ENCODE data around the gene KCNC4. TPM values are rescaled to one million over a fixed set of nuclear protein-coding genes. Genes with fewer than 3 reads are reported as not detected.

KCNC4 gene
- total RNA-seq, 2 donors from 2014 or later: 8.6 to 12.7 TPM

DNA sequence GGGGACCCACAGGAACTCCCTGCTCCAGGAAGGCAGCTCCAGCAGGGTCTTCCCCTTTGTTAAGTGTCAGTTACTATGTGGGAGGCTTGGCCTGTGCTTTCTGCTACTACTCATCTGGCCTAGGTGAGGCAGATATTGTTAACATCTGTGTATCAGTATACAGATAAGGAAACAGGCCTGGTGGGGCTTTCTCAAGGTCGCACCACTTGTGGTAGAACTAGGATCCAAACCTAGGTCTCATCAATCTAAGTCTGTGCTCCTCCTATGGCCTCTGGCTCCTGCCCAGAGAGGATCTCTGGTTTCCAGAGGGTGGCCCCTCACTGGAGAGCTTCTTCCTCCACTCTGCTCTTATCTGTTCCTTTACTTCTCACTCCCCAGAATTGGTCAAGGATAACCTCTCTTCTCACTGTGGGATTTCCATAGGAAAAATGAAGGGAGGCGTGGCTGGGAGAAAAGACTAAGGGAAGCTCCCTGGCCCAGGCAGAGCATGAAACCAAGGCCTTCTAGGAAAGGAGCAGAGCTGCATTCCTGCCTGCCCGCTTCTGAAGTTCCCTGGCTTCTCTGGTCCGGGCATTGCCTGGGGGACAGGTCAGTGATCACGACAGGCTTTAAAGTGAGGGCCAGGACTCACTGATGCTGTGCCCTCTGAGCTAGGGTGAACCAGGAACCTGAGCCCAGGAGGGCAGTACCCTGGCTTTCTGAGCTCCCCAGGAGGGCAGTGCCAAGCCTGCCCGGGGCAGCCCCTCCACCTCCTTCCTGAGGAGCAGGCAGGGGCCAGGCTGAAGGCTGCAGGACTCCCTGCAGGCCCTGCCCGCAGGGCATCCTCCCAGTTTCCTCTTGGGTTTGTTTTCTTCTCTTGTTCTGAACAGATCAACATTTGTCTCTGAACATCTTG, 5.8 kb downstream of the KCNC4 start:
- WGBS, 2 donors: 56 to 64% methylated on average over 7 of the region's 7 CpGs

DNA sequence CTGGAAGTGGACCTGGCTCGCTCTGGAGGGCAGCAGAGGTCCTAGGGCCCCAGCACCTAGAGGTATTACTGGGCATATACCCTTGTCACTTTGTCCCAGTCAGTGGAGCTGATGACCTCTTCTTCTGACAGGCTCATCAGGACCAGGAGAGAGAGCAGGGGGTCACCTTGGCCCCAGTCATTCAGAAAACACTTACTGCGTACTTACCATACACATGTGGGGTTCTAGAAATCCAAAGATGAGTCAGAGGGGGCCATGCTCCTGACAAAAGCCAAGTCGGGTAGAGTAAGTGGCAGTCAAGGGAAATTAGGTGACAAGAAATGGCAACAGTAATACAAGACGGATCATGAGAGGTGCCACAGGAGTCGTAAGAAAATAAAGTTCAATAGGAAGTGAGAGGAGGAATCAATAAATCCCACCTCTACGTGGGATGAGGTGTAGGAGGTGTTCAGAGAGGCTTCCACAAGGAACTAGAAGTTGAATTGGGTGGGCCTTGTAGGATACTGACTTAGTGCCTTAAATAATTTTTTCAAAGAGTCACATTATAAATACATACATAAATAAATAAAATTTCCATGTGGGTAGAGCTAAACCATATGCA, 6.8 kb downstream of the KCNC4 start:
- Histone ChIP-seq H3K36me3 (replicated peaks in 1 of 2; ENCODE audit: insufficient read depth in 1 of 2, low read depth in 2 of 2) (no peaks in the 10 kb centered on the region), H3K27ac (no peak overlapping the region), H3K9me3 (no peaks in the 10 kb centered on the region), H3K27me3 (no peaks in the 10 kb centered on the region), H3K4me3 (no peak overlapping the region), H3K4me1 (peaks cover 64% of the 10 kb centered on the region)
- ATAC-seq (no peak), DNase-seq (no peak)
- intact Hi-C loops (cut with DNase I): no loop called here
- TF ChIP-seq, protein P1, sequence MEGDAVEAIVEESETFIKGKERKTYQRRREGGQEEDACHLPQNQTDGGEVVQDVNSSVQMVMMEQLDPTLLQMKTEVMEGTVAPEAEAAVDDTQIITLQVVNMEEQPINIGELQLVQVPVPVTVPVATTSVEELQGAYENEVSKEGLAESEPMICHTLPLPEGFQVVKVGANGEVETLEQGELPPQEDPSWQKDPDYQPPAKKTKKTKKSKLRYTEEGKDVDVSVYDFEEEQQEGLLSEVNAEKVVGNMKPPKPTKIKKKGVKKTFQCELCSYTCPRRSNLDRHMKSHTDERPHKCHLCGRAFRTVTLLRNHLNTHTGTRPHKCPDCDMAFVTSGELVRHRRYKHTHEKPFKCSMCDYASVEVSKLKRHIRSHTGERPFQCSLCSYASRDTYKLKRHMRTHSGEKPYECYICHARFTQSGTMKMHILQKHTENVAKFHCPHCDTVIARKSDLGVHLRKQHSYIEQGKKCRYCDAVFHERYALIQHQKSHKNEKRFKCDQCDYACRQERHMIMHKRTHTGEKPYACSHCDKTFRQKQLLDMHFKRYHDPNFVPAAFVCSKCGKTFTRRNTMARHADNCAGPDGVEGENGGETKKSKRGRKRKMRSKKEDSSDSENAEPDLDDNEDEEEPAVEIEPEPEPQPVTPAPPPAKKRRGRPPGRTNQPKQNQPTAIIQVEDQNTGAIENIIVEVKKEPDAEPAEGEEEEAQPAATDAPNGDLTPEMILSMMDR (IDR thresholded peaks at IDR 0.05): no peak
- TF ChIP-seq POLR2A (IDR thresholded peaks at IDR 0.05): no peak
- 87% methylated on average over 5 to 6 of the region's 6 CpGs for WGBS, 2 donors

More for the DNA sequence above, 5.8 kb downstream of the KCNC4 start:
- intact Hi-C loops (cut with DNase I): no loop called here
- H3K4me1 ChIP-seq: peaks cover 70% of the 10 kb centered on the region
- no peak for TF ChIP-seq POLR2A (IDR thresholded peaks at IDR 0.05)
- TF ChIP-seq, protein P1 (IDR thresholded peaks at IDR 0.05): no peak
- H3K9me3 ChIP-seq: no peaks in the 10 kb centered on the region
- no peak for ATAC-seq
- H3K27ac ChIP-seq: peak overlapping the region in 2 of 4 donors; percentile 67 to 68
- H3K36me3 ChIP-seq (replicated peaks in 1 of 2; ENCODE audit: insufficient read depth in 1 of 2, low read depth in 2 of 2): no peaks in the 10 kb centered on the region
- DNase-seq: no peak
- no peak overlapping the region for H3K4me3 ChIP-seq
- H3K27me3 ChIP-seq: no peaks in the 10 kb centered on the region

DNA sequence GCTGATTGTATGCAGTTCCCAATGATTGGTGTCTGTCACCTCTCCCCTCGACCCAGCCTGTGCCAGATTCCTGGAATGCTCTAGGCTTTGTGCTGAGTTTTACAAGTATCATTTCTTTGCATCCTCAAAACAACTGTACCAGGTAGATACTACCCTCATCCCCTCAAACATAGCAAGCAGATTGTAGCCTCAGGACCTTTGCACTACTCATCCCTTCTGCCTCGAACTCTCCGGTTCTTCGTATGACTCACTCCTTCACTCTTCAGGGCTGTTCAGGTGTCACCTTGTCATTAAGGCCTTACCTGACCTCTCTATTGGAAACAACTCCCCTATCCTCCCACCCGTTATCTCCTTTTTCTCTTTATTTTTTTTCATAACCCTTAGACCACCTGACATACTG, 8.0 kb downstream of the KCNC4 start:
- DNase-seq (no peak), ATAC-seq (no peak)
- Histone ChIP-seq H3K27me3 (no peaks in the 10 kb centered on the region), H3K4me3 (no peak overlapping the region), H3K27ac (no peak overlapping the region), H3K9me3 (no peaks in the 10 kb centered on the region), H3K4me1 (peaks cover 52% of the 10 kb centered on the region), H3K36me3 (replicated peaks in 1 of 2; ENCODE audit: insufficient read depth in 1 of 2, low read depth in 2 of 2) (no peaks in the 10 kb centered on the region)
- 85 to 87% methylated on average over 5 of the region's 5 CpGs for WGBS, 2 donors
- TF ChIP-seq, protein P1 (IDR thresholded peaks at IDR 0.05): no peak
- TF ChIP-seq POLR2A (IDR thresholded peaks at IDR 0.05): no peak
- intact Hi-C loops (cut with DNase I): no loop called here

DNA sequence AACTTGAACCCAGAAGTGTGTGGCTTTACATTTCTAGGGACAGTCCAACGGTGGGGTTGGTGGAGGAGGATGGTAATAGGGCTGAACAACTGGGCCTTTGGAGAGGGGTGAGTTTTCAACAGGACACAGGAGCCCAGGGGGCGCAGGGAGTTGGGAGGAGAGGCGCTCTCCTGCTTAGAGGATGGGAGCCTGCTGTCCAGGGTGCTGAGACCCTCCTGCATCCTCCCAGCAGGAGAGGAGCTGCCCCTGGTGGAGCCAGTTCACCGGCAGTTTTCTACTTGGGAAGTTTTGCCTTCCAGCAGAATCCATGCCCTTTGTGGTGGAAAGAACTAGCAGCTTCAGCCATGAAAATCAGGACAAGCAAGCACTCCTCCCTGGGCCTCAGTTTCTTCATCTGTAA, 8.6 kb downstream of the KCNC4 start:
- no peak for TF ChIP-seq POLR2A (IDR thresholded peaks at IDR 0.05)
- TF ChIP-seq, protein P1 (IDR thresholded peaks at IDR 0.05): no peak
- H3K36me3 ChIP-seq (replicated peaks in 1 of 2; ENCODE audit: insufficient read depth in 1 of 2, low read depth in 2 of 2): no peaks in the 10 kb centered on the region
- DNase-seq (no peak), ATAC-seq (no peak)
- H3K27me3 ChIP-seq: no peaks in the 10 kb centered on the region
- no peak overlapping the region for H3K27ac ChIP-seq
- peaks cover 46% of the 10 kb centered on the region for H3K4me1 ChIP-seq
- no peaks in the 10 kb centered on the region for H3K9me3 ChIP-seq
- no peak overlapping the region for H3K4me3 ChIP-seq
- intact Hi-C loops (cut with DNase I): no loop called here
- 79 to 88% methylated on average over 4 of the region's 4 CpGs for WGBS, 2 donors

Measured in body of pancreas (tissue), 4 donors.